Measurements from ENCODE around the gene CCM2.

GRCh38 chr7:44953156-44953555, 46.8 kb upstream of the CCM2 start:
- TF ChIP-seq POLR2AphosphoS5 (IDR thresholded peaks at IDR 0.05; ENCODE audit: low read depth, low read length) (no peak), TAF1 (IDR thresholded peaks at IDR 0.05; ENCODE audit: borderline replicate concordance, insufficient read depth, low read length) (no peak), REST (IDR thresholded peaks at IDR 0.05; ENCODE audit: insufficient read depth in 1 of 2, low read depth in 2 of 2, low read length in 2 of 2) (no peak), SIN3A (IDR thresholded peaks at IDR 0.05; ENCODE audit: borderline replicate concordance, insufficient read depth, low read length) (no peak)

All from PFSK-1 (cell line).